Natural killer cell (primary cell): ENCODE data around the gene EFNA3. TPM values are rescaled to one million over a fixed set of nuclear protein-coding genes. Genes with fewer than 3 reads are reported as not detected.
A peak's percentile ranks its signal among the peaks of the same experiment; 100 is the strongest.

Source experiments
- ATAC-seq, 3 donors: fragments of 150-1000 bp in 2 of 3; fragments of 200-7000 bp in 1 of 3; cut with Tn5 transposase; 1 replicate in 1 of 3; 2 replicates in 2 of 3; pipeline ENCODE4 v1.10.0; 2021; ENCODE audit warnings: mild to moderate bottlenecking in 2 of 3, moderate library complexity in 2 of 3
- DNase-seq, 2 donors: peaks; one replicate each; pipeline versions ENCODE4 v3.0.0 to v3.0.0-alpha.2; 2013 to 2021; ENCODE audit warnings: mixed read lengths in 1 of 2
- H3K27ac ChIP-seq: one replicate; pipeline ENCODE4 v1.5.1; 2013; ENCODE audit warnings: mild to moderate bottlenecking, low read length
- H3K27me3 ChIP-seq: one replicate; pipeline ENCODE4 v1.6.1; 2013; ENCODE audit warnings: low read length; ENCODE audit not compliant: control insufficient read depth, insufficient read depth
- H3K36me3 ChIP-seq: one replicate; pipeline ENCODE4 v1.6.1; 2013; ENCODE audit warnings: low read length; ENCODE audit not compliant: control insufficient read depth, insufficient read depth
- H3K4me1 ChIP-seq: one replicate; pipeline ENCODE4 v1.6.1; 2013; ENCODE audit warnings: low read length; ENCODE audit not compliant: control insufficient read depth, insufficient read depth
- H3K4me3 ChIP-seq: one replicate; pipeline ENCODE4 v1.5.1; 2013; ENCODE audit warnings: low read length
- H3K9me3 ChIP-seq: one replicate; pipeline ENCODE4 v1.6.1; 2013; ENCODE audit warnings: low read length; ENCODE audit not compliant: control insufficient read depth, insufficient read depth
- H3K27ac Mint-ChIP-seq, 2 donors: one replicate each; pipeline ENCODE4 v1.8.0; 2022; ENCODE audit warnings: mild to moderate bottlenecking in 2 of 2, mixed read lengths in 2 of 2, moderate library complexity in 1 of 2
- H3K27me3 Mint-ChIP-seq, 2 donors: one replicate each; pipeline ENCODE4 v1.8.0; 2022; ENCODE audit warnings: low read depth in 2 of 2, mixed read lengths in 2 of 2
- H3K36me3 Mint-ChIP-seq: one replicate; pipeline ENCODE4 v1.8.0; 2022; ENCODE audit warnings: mixed read lengths
- H3K4me1 Mint-ChIP-seq, 2 donors: one replicate each; pipeline ENCODE4 v1.8.0; 2022; ENCODE audit warnings: mixed read lengths in 2 of 2
- H3K4me3 Mint-ChIP-seq: one replicate; pipeline ENCODE4 v1.8.0; 2022; ENCODE audit warnings: mild to moderate bottlenecking, moderate library complexity, mixed read lengths
- H3K9me3 Mint-ChIP-seq, 2 donors: one replicate each; pipeline ENCODE4 v1.8.0; 2022; ENCODE audit warnings: mixed read lengths in 2 of 2
- CTCF ChIP-seq: fragments of 200-600 bp; IDR thresholded peaks from one replicate; pipeline ENCODE4 v1.8.0; 2022; ENCODE audit warnings: antibody characterized with exemption
- WGBS: methylation state at CpG from one replicate; pipeline ENCODE4 v1.1.7; 2013; ENCODE audit warnings: missing lambda C conversion rate; ENCODE audit not compliant: insufficient coverage; 5-methylcytosine and 5-hydroxymethylcytosine counted together
- intact Hi-C: fragments of 100-400 bp; cut with micrococcal nuclease; formaldehyde crosslinking; loops from one replicate; pipeline ENCODE4 v1.14.2; 2022
- total RNA-seq, 4 donors: library from RNA; stranded (reverse); fragments of 120-200 nt in 1 of 4; gene quantifications; one replicate each; pipeline versions ENCODE4 v1.2.3 to v1.2.4, GENCODE V29; 2013 to 2022

Gene EFNA3
- total RNA-seq, 3 donors from 2014 or later (not counting 1 experiment from before 2014, with no cell fraction given) = 0.52 to 1.1 (median 0.68) TPM

GRCh38 chr1:155049651-155050559 lies 28.7 kb upstream of the EFNA3 start:
- H3K27me3 ChIP-seq = no peaks in the 10 kb centered on the region
- H3K4me3 ChIP-seq = no peak overlapping the region
- ATAC-seq = no peak
- peaks cover 13 to 38% of the 10 kb centered on the region in 2 donors for H3K4me1 Mint-ChIP-seq
- no peaks in the 10 kb centered on the region for H3K36me3 ChIP-seq
- H3K4me1 ChIP-seq = peaks cover 31% of the 10 kb centered on the region
- H3K9me3 Mint-ChIP-seq = no peaks in the 10 kb centered on the region
- H3K27ac Mint-ChIP-seq = peak overlapping the region in 1 of 2 donors; percentile 75
- H3K4me3 Mint-ChIP-seq = peak overlapping the region; percentile 85
- no peak for DNase-seq
- intact Hi-C loops = loop anchor here (1.0 to 5.0 kb wide), 2 partner anchors 14 to 93 kb away; partner anchors contain the start of gene PBXIP1
- H3K36me3 Mint-ChIP-seq = no peaks in the 10 kb centered on the region
- TF ChIP-seq CTCF = no peak
- no peak overlapping the region for H3K27ac ChIP-seq
- WGBS = 31% methylated on average over 10 of the region's 10 CpGs
- no peaks in the 10 kb centered on the region for H3K27me3 Mint-ChIP-seq
- no peaks in the 10 kb centered on the region for H3K9me3 ChIP-seq

- peak; percentile 76 to 91 (median 84) for ATAC-seq
- Histone ChIP-seq H3K9me3 (no peaks in the 10 kb centered on the region), H3K4me1 (peaks cover 31% of the 10 kb centered on the region), H3K27me3 (no peaks in the 10 kb centered on the region), H3K27ac (peak within 1 kb of the TSS; percentile 23), H3K4me3 (peak within 1 kb of the TSS; percentile 61), H3K36me3 (no peaks in the 10 kb centered on the region)
- Mint-ChIP-seq H3K9me3 (no peaks in the 10 kb centered on the region), H3K27me3 (no peaks in the 10 kb centered on the region), H3K36me3 (no peaks in the 10 kb centered on the region), H3K27ac (peak within 1 kb of the TSS; percentile 23 to 77), H3K4me1 (peaks cover 13 to 34% of the 10 kb centered on the region in 2 donors), H3K4me3 (peak within 1 kb of the TSS; percentile 88)
- intact Hi-C loops = loop anchor here (1.0 to 5.0 kb wide), 2 partner anchors 14 to 93 kb away; partner anchors contain the start of gene PBXIP1
- WGBS = under 1% methylated on average over 99 of the region's 99 CpGs
- peak; percentile 96 for TF ChIP-seq CTCF
- peak; percentile 80 to 90 for DNase-seq
Measured at GRCh38 chr1:155050560-155051341, 27.9 kb upstream of the EFNA3 start, which contains the start of gene ADAM15. Gene ADAM15, plus strand, starts transcription at chr1:155051316. Its CDS starts 71 bp downstream, at chr1:155051387.

GRCh38 chr1:155051342-155051776 lies 27.3 kb upstream of the EFNA3 start:
- WGBS = 0% methylated on average over 31 of the region's 31 CpGs
- TF ChIP-seq CTCF = no peak
- intact Hi-C loops = loop anchor here (5.0 kb wide), 1 partner anchor 94 kb away; the partner anchor contains the start of gene PBXIP1
- Histone ChIP-seq H3K27me3 (no peaks in the 10 kb centered on the region), H3K9me3 (no peaks in the 10 kb centered on the region), H3K4me1 (peaks cover 31% of the 10 kb centered on the region), H3K36me3 (peaks cover 4% of the 10 kb centered on the region), H3K4me3 (peak overlapping the region; percentile 61), H3K27ac (peak overlapping the region; percentile 23)
- H3K9me3 Mint-ChIP-seq = no peaks in the 10 kb centered on the region
- H3K36me3 Mint-ChIP-seq = no peaks in the 10 kb centered on the region
- peaks cover 13 to 34% of the 10 kb centered on the region in 2 donors for H3K4me1 Mint-ChIP-seq
- DNase-seq (peak in 1 of 2 donors; percentile 27), ATAC-seq (peak; percentile 2 to 4 (median 3))
- peak overlapping the region; percentile 88 for H3K4me3 Mint-ChIP-seq
- H3K27me3 Mint-ChIP-seq = no peaks in the 10 kb centered on the region
- peak overlapping the region in 1 of 2 donors; percentile 77 for H3K27ac Mint-ChIP-seq
